ENCODE measurements around the gene ANTXR2. TPM values are rescaled to one million over a fixed set of nuclear protein-coding genes. Genes with fewer than 3 reads are reported as not detected.

Gene ANTXR2
- total RNA-seq, 4 donors from 2014 or later, result 69.6 to 139 (median 118) TPM

GRCh38 chr4:79851625-79852304 is 221.3 kb downstream of the ANTXR2 start:
- no peak overlapping the region for H3K27ac ChIP-seq
- WGBS, 2 donors, result 90 to 91% methylated on average over 1 of the region's 1 CpG
- no peak for TF ChIP-seq EP300 (IDR thresholded peaks at IDR 0.05)
- TF ChIP-seq CTCF (IDR thresholded peaks at IDR 0.05), result no peak
- no peak for TF ChIP-seq POLR2A (IDR thresholded peaks at IDR 0.05)

More at GRCh38 chr4:79851625-79852304, 221.3 kb downstream of the ANTXR2 start:
- Histone ChIP-seq H3K36me3 (no peaks in the 10 kb centered on the region), H3K4me1 (no peaks in the 10 kb centered on the region), H3K4me3 (no peak overlapping the region), H3K9me3 (no peaks in the 10 kb centered on the region), H3K27me3 (no peaks in the 10 kb centered on the region)
- DNase-seq (ENCODE audit: low spot score in 2 of 2), result no peak

Other genes starting within 250 kb of the ANTXR2 start
- 10 to 100 TPM in 2 of 4 donors, 1 to 10 TPM in 2; 3.5 to 12.6 (median 10.3) TPM for gene PRDM8, start 124.3 kb upstream of the ANTXR2 start, total RNA-seq
- gene FGF5, start 193.4 kb upstream of the ANTXR2 start, total RNA-seq, result under 1 TPM in 1 of 4 donors, not detected in 3; 0.60 TPM